HG03039 (cell line): ENCODE measurements around the gene SGO1.

ENCODE experiments used
- ATAC-seq: cut with Tn5 transposase; IDR thresholded peaks from one replicate; pipeline ENCODE4 v1.9.1; 2021; ENCODE audit warnings: mild to moderate bottlenecking, moderate library complexity; ENCODE audit not compliant: unreplicated experiment

Gene SGO1

DNA sequence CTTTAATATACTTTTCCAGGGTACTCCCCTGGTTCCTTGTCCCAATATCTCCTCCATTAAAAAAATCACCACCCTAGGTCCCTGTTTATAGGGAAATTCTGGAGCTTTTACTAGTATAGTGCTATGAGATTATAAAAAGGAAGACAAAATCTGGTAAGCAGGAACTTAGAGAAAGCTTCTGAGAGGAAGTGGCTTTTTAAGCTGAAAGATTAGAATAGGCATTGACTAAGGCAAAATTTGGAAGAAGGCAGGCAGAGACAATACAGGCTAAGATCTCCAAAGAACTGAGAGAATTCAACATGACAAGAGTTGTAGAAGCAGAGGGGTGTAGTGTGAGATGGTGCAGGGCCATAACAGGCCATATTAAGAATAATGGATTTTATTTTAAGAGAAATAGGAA is 25.8 kb downstream of the SGO1 start:
- no peak for ATAC-seq

GRCh38 chr3:20154928-20155327 is 31.1 kb downstream of the SGO1 start:
- no peak for ATAC-seq

DNA sequence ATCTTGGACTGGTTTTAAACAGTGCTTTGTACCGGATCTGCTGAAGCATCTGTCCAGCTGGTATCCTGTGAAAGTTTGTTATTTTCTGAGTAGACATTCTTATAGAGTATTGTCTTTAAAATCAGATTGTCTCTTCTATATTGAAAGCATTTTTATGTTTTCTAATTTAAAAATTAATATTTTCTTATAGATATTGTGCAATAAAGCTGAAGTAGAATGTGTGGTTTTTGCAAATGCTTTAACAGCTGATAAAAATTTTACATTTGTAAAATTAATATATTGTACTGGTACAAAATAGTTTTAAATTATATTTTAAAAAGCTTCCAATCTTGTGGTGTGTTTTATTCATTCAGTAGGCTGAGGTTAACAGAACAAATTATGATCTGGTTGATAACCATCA is 31.9 kb downstream of the SGO1 start:
- no peak for ATAC-seq

DNA sequence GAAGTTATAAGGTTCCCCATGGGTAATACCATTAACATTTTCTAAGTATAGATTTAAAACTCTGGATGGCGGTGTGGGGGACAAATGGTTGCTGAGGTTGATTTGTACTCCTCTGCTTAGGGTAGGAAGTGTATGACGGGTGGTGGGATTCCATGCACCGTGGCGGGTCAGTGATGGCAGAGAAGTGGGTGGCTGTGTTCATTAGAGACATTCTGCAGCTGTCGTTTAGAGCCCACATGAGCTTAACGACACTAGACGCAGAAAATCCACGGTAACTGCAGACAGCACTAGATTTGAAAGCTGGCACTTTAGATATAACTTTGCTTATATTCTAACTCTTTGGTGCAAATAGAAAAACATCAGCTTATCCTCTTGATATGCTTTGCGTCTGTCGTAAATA is 37.5 kb downstream of the SGO1 start:
- no peak for ATAC-seq

DNA sequence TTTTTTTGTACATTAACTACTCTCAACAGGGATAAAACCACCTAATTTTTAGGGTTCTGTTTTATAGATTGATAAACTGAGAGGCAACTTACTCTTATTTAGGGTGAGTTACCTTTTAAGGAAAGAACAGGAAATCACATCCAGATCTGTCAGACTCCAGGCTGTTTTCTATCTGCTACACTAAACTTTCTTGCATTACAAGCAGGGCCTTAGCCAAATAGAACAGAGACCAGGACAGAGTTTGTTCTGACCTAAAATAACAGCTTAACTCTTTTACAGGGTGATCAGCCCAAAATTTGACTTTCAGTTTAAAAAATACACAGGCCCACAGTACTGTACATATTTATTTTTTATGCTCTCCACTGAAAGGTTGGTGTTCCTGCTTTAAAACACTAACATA is 38.6 kb downstream of the SGO1 start:
- ATAC-seq, result no peak

GRCh38 chr3:20146301-20146700 is 39.7 kb downstream of the SGO1 start:
- no peak for ATAC-seq

DNA sequence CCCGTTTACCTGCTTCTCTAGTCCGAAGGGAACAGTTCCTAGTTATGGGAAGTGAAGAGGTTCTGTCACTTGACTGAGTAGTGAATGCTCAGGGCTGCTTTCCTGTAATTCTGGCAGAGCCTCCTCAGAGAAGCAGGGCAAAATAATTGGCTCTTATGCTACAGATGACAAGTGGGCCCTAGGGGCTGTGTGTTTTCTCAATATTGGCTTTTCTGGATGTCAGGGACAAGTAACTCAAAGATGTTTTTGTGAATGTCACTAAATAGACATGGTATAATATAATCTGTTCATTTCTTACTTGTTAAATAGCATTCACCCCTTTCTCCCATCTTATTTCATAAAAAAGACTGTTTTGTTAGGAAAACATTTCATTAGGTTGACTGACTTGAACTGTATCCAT is 40.1 kb downstream of the SGO1 start:
- no peak for ATAC-seq

DNA sequence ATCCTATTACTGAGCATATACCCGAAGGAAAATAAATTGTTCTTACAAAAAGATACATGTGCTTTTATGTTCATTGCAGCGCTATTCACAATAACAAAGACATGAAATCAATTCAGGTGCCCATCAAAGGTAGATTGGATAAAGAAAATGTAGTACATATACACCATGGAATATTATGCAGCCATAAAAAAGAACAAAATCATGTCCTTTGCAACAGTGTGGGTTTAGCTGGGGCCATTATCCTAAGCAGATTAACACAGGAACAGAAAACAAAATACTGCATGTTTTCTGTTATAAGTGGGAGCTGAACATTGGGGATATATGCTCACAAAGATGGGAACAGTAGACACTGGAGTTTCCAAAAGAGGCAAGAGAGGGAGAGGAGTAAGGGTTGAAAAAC is 42.5 kb downstream of the SGO1 start:
- no peak for ATAC-seq

GRCh38 chr3:20142517-20142916 is 43.5 kb downstream of the SGO1 start:
- ATAC-seq, result no peak

DNA sequence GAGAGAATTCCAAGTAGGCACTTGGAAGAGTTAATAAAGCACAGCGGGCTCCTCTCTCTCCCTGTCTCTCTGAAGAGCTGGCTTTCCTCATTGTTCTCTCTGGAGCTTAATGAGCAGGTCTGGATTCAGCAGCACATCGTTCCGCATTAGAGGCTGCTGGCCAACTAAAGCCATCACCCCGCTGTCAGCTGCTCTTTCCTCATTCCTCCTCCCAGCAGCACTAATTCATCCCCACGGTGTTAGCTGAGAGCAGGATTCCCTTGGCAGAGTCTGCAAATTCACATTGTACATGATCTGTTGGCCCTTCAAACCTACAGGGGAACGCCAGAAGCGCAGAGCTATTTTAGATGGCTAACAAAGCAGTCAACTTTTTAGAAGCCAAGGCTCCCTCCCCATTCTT is 44.2 kb downstream of the SGO1 start:
- ATAC-seq, result no peak

DNA sequence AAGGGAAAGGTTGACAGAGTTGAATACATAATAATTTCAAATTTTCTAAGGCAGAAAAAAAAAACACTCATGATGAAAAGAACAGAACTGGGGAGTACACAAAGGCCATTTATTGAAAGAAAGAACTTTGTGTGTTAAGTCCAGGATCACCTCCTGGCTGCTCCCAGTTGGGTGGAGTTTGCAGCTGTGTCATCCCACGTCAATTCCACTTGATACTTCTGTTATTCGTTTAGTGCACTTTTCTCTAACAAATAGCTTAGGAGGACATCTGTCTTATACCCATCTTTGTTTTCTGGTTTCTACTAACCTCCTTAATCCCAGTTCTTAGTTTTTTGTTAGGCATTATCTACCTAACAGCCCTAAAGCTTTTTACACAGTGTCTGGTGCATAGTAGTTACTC is 44.7 kb downstream of the SGO1 start:
- no peak for ATAC-seq

- no peak for ATAC-seq
These were observed 45.1 kb downstream of the SGO1 start for GRCh38 chr3:20140881-20141280.

DNA sequence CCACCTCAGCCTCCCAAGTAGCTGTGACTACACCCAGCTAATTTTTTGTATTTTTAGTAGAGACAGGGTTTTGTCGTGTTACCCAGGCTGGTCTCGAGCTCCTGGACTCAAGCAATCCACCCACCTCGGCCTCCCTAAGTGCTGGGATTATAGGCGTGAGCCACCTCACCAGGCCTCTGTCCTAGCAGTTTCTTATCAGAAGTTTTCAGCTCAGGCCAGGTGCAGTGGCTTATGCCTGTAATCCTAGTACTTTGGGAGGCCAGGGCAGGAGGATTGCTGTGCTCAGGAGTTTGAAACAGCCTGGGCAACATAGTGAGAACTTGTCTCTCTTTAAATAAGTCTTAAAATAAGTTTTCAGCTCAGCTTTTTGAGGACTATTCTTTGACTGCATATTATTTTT is 48.4 kb downstream of the SGO1 start:
- no peak for ATAC-seq

- no peak for ATAC-seq
These were observed 49.8 kb downstream of the SGO1 start for GRCh38 chr3:20136231-20136630.

- no peak for ATAC-seq
These were observed 55.9 kb downstream of the SGO1 start for GRCh38 chr3:20130106-20130505.

DNA sequence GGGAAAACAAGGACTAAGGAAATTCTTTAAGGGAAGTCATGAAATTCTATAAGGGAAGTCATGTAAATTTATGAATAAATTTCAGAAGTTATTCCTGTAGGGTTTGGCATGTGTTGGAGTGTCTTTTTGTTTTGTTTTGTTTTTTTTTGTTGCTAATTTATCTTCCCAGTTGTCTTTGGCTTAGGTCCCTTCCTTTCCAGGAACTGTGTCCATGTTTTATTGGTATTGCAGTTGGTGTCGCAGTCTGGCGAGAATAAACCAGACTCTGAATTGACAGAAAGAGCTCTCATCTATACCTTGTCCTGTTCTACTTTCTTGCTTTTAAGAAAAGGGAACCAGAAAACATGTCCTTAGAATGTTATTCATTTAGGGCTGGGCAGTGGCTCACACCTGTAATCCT is 57.6 kb downstream of the SGO1 start:
- no peak for ATAC-seq

DNA sequence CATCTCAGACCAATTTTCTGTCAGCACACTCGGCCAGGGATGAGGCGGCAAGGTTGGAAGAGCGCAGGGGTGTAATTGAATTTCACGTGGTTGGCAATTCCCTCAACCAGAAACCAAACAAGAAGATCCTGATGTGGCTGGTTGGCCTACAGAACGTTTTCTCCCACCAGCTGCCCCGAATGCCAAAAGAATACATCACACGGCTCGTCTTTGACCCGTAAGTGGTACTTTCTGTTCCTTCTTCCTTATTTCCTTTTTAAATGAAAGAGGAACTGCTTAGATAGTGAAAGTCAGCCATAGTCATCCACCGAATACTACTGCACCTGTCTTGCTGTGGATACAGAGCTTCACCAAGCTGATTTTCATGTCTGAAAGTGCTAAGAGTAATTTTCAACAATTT is 60.1 kb downstream of the SGO1 start:
- peak; percentile 100 for ATAC-seq

GRCh38 chr3:20125289-20125688 is 60.7 kb downstream of the SGO1 start:
- ATAC-seq, result no peak

GRCh38 chr3:20123131-20123652 is 62.8 kb downstream of the SGO1 start:
- no peak for ATAC-seq

DNA sequence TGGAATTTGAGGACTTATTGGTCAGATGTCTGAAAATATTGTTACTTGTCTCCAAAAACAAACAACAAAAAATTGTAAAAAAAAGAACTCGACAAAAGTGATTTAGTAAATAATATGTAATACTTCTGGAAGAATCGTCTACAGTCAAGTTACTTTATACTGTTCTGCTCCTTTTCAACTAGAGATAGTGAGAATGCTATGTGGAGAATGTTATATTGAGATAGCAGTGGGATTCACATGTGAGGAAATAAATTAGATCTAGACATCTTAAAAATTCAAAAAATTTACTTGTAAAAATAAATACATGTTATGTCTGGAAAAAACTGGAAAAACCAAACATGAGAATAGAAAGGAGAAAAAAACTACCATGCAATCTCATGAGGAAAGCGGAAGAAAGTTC is 64.9 kb downstream of the SGO1 start:
- no peak for ATAC-seq
